ENCODE measurements around the gene LLGL2. TPM values are rescaled to one million over a fixed set of nuclear protein-coding genes. Genes with fewer than 3 reads are reported as not detected.

Gene LLGL2
- polyA plus RNA-seq, 1 donor (not counting 4 experiments of a cell fraction or from before 2014, with no cell fraction given) = 13.8 TPM

DNA sequence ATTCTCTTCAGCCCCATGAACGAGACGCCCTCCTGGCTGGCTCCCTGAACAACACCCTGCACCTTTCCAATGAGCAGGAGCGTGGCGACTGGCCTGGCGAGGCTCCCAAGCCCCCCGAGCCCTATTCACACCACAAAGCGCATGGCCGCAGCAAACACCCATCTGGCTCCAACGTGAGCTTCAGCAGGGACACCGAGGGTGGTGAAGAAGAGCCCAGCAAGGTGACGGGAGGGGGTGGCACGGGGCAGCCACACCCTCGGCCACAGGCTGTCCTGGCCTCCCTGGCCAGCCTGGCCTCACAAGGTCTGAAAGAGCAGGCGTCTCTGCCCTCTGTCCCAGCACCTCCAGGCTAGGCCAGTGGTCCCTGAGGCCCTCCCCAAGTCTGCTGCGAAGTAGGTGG, 33.8 kb upstream of the LLGL2 start:
- no peaks in the 10 kb centered on the region for H4K20me1 ChIP-seq (ENCODE audit: control insufficient read depth, extremely low read depth, insufficient read depth, low read length)
- H3K9ac ChIP-seq (ENCODE audit: control insufficient read depth, extremely low read depth, insufficient read depth, low read length) = no peak overlapping the region
- no peak overlapping the region for H3K4me3 ChIP-seq (ENCODE audit: control insufficient read depth in 2 of 3, extremely low read depth in 1 of 3, insufficient read depth in 2 of 3, low read depth in 1 of 3, low read length in 3 of 3)
- H3K79me2 ChIP-seq (ENCODE audit: control insufficient read depth, insufficient read depth, low read length) = no peaks in the 10 kb centered on the region
- no peak for TF ChIP-seq EZH2 (IDR thresholded peaks at IDR 0.05; ENCODE audit: low read length)
- TF ChIP-seq, protein P1, sequence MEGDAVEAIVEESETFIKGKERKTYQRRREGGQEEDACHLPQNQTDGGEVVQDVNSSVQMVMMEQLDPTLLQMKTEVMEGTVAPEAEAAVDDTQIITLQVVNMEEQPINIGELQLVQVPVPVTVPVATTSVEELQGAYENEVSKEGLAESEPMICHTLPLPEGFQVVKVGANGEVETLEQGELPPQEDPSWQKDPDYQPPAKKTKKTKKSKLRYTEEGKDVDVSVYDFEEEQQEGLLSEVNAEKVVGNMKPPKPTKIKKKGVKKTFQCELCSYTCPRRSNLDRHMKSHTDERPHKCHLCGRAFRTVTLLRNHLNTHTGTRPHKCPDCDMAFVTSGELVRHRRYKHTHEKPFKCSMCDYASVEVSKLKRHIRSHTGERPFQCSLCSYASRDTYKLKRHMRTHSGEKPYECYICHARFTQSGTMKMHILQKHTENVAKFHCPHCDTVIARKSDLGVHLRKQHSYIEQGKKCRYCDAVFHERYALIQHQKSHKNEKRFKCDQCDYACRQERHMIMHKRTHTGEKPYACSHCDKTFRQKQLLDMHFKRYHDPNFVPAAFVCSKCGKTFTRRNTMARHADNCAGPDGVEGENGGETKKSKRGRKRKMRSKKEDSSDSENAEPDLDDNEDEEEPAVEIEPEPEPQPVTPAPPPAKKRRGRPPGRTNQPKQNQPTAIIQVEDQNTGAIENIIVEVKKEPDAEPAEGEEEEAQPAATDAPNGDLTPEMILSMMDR (optimal IDR thresholded peaks at IDR 0.05 in 1 of 3, IDR thresholded peaks at IDR 0.05 in 1 of 3, conservative IDR thresholded peaks at IDR 0.05 in 1 of 3; ENCODE audit: extremely low read depth in 1 of 3, insufficient read depth in 2 of 3, low read length in 3 of 3) = no peak
- H3K27me3 ChIP-seq (ENCODE audit: control insufficient read depth, extremely low read depth, insufficient read depth, low read length) = no peaks in the 10 kb centered on the region
- H3K9me3 ChIP-seq (ENCODE audit: control insufficient read depth, low read depth, low read length) = no peaks in the 10 kb centered on the region
- no peak overlapping the region for H3K27ac ChIP-seq (ENCODE audit: control insufficient read depth, insufficient read depth, low read length)
- dilution Hi-C loops (cut with MboI; ENCODE audit: extremely low pct_ligation_motif_present, low sequenced_read_pairs) = no loop called here
- H2AFZ ChIP-seq (ENCODE audit: control insufficient read depth, low read length) = no peak overlapping the region
- no peak for FAIRE-seq
- no peak for DNase-seq (ENCODE audit: low read depth, low spot score)
- H3K9me1 ChIP-seq (ENCODE audit: control insufficient read depth, extremely low read depth, insufficient read depth, low read length) = no peaks in the 10 kb centered on the region
- H3K4me1 ChIP-seq (ENCODE audit: control insufficient read depth, extremely low read depth, insufficient read depth, low read length) = no peaks in the 10 kb centered on the region
- H3K36me3 ChIP-seq (ENCODE audit: control insufficient read depth in 2 of 2, extremely low read depth in 1 of 2, insufficient read depth in 2 of 2, low read length in 2 of 2) = peaks cover 6% of the 10 kb centered on the region in 2 experiments
- H3K4me2 ChIP-seq (ENCODE audit: control insufficient read depth, extremely low read depth, insufficient read depth, low read depth, low read length) = no peak overlapping the region

GRCh38 chr17:75492555-75493168, 32.8 kb upstream of the LLGL2 start:
- FAIRE-seq (no peak), DNase-seq (ENCODE audit: low read depth, low spot score) (no peak)
- no peaks in the 10 kb centered on the region for H3K9me3 ChIP-seq (ENCODE audit: control insufficient read depth, low read depth, low read length)
- no peaks in the 10 kb centered on the region for H3K9me1 ChIP-seq (ENCODE audit: control insufficient read depth, extremely low read depth, insufficient read depth, low read length)
- peaks cover 6 to 7% of the 10 kb centered on the region in 2 experiments for H3K36me3 ChIP-seq (ENCODE audit: control insufficient read depth in 2 of 2, extremely low read depth in 1 of 2, insufficient read depth in 2 of 2, low read length in 2 of 2)
- no peak overlapping the region for H3K4me3 ChIP-seq (ENCODE audit: control insufficient read depth in 2 of 3, extremely low read depth in 1 of 3, insufficient read depth in 2 of 3, low read depth in 1 of 3, low read length in 3 of 3)
- no peak overlapping the region for H2AFZ ChIP-seq (ENCODE audit: control insufficient read depth, low read length)
- no peaks in the 10 kb centered on the region for H3K27me3 ChIP-seq (ENCODE audit: control insufficient read depth, extremely low read depth, insufficient read depth, low read length)
- H4K20me1 ChIP-seq (ENCODE audit: control insufficient read depth, extremely low read depth, insufficient read depth, low read length) = no peaks in the 10 kb centered on the region
- no peak for TF ChIP-seq EZH2 (IDR thresholded peaks at IDR 0.05; ENCODE audit: low read length)
- TF ChIP-seq, protein P1 (optimal IDR thresholded peaks at IDR 0.05 in 1 of 3, IDR thresholded peaks at IDR 0.05 in 1 of 3, conservative IDR thresholded peaks at IDR 0.05 in 1 of 3; ENCODE audit: extremely low read depth in 1 of 3, insufficient read depth in 2 of 3, low read length in 3 of 3) = no peak
- H3K4me2 ChIP-seq (ENCODE audit: control insufficient read depth, extremely low read depth, insufficient read depth, low read depth, low read length) = no peak overlapping the region
- no peak overlapping the region for H3K9ac ChIP-seq (ENCODE audit: control insufficient read depth, extremely low read depth, insufficient read depth, low read length)
- dilution Hi-C loops (cut with MboI; ENCODE audit: extremely low pct_ligation_motif_present, low sequenced_read_pairs) = no loop called here
- H3K4me1 ChIP-seq (ENCODE audit: control insufficient read depth, extremely low read depth, insufficient read depth, low read length) = no peaks in the 10 kb centered on the region
- H3K27ac ChIP-seq (ENCODE audit: control insufficient read depth, insufficient read depth, low read length) = no peak overlapping the region
- no peaks in the 10 kb centered on the region for H3K79me2 ChIP-seq (ENCODE audit: control insufficient read depth, insufficient read depth, low read length)

Measured in keratinocyte (primary cell).